Testis (tissue), 2 donors: ENCODE data around the gene TAX1BP1.

Source experiments
- CTCF ChIP-seq, 3 experiments: fragments of 450-650 bp in 2 of 3; fragments of 200-600 bp in 1 of 3; sonication (generic) in 1 of 3; IDR thresholded peaks; one replicate each; pipeline ENCODE4 v1.5.1; 2016 to 2019; ENCODE audit warnings: antibody characterized with exemption in 3 of 3, mild to moderate bottlenecking in 2 of 3, moderate library complexity in 1 of 3
- POLR2A ChIP-seq: fragments of 450-650 bp; IDR thresholded peaks from one replicate; pipeline ENCODE4 v1.6.1; 2017; ENCODE audit warnings: antibody characterized with exemption, mild to moderate bottlenecking, moderate library complexity

GRCh38 chr7:27697861-27698430, 42.0 kb upstream of the TAX1BP1 start:
- TF ChIP-seq CTCF (IDR thresholded peaks at IDR 0.05) (no peak), POLR2A (no peak)
